Measurements from ENCODE around the gene LRRC8C.
"Not testable (repeated sequence)": the region's sequence is repeated elsewhere in the genome, so short reads cannot be mapped to it uniquely, and the experiment has no call there.

Gene LRRC8C

GRCh38 chr1:89703469-89703868, 70.5 kb downstream of the LRRC8C start:
- no peak for TF ChIP-seq CTCF (conservative IDR thresholded peaks at IDR 0.05; ENCODE audit: low read depth, low read length)
- no peaks in the 10 kb centered on the region for H3K27me3 ChIP-seq (ENCODE audit: insufficient read depth, low read depth)

GRCh38 chr1:89704014-89704413, 71.1 kb downstream of the LRRC8C start:
- Histone ChIP-seq H4K20me1 (ENCODE audit: insufficient read depth) (no peaks in the 10 kb centered on the region), H3K9ac (no peak overlapping the region), H3K27ac (no peak overlapping the region), H3K79me2 (ENCODE audit: insufficient read depth, low read depth) (no peaks in the 10 kb centered on the region), H3K4me2 (no peak overlapping the region), H3K4me1 (ENCODE audit: low read depth, poor library complexity, severe bottlenecking) (no peaks in the 10 kb centered on the region), H3K4me3 (IDR thresholded peaks at IDR 0.05; ENCODE audit: insufficient read depth, low read depth, low read length) (no peak overlapping the region), H2AFZ (ENCODE audit: low read depth) (no peak overlapping the region), H3K27me3 (ENCODE audit: insufficient read depth, low read depth) (no peaks in the 10 kb centered on the region), H3K36me3 (ENCODE audit: insufficient read depth) (no peaks in the 10 kb centered on the region)
- no peak for TF ChIP-seq CTCF (conservative IDR thresholded peaks at IDR 0.05; ENCODE audit: low read depth, low read length)

More at GRCh38 chr1:89703469-89703868, 70.5 kb downstream of the LRRC8C start:
- Histone ChIP-seq H4K20me1 (ENCODE audit: insufficient read depth) (no peaks in the 10 kb centered on the region), H3K9ac (no peak overlapping the region), H3K4me1 (ENCODE audit: low read depth, poor library complexity, severe bottlenecking) (no peaks in the 10 kb centered on the region), H2AFZ (ENCODE audit: low read depth) (no peak overlapping the region), H3K79me2 (ENCODE audit: insufficient read depth, low read depth) (no peaks in the 10 kb centered on the region), H3K4me2 (no peak overlapping the region), H3K27ac (no peak overlapping the region), H3K36me3 (ENCODE audit: insufficient read depth) (no peaks in the 10 kb centered on the region), H3K4me3 (IDR thresholded peaks at IDR 0.05; ENCODE audit: insufficient read depth, low read depth, low read length) (no peak overlapping the region)

GRCh38 chr1:89704885-89705284, 72.0 kb downstream of the LRRC8C start:
- not testable (repeated sequence) for H3K4me3 ChIP-seq (IDR thresholded peaks at IDR 0.05; ENCODE audit: insufficient read depth, low read depth, low read length); H3K79me2 ChIP-seq (ENCODE audit: insufficient read depth, low read depth); H3K4me2 ChIP-seq; H4K20me1 ChIP-seq (ENCODE audit: insufficient read depth); H3K27ac ChIP-seq; H3K36me3 ChIP-seq (ENCODE audit: insufficient read depth); H3K27me3 ChIP-seq (ENCODE audit: insufficient read depth, low read depth); H3K9ac ChIP-seq; H3K4me1 ChIP-seq (ENCODE audit: low read depth, poor library complexity, severe bottlenecking); H2AFZ ChIP-seq (ENCODE audit: low read depth)

GRCh38 chr1:89705901-89706699, 73.2 kb downstream of the LRRC8C start:
- no peak for TF ChIP-seq CTCF (conservative IDR thresholded peaks at IDR 0.05; ENCODE audit: low read depth, low read length)
- Histone ChIP-seq H3K27ac (no peak overlapping the region), H3K4me2 (no peak overlapping the region)

GRCh38 chr1:89706700-89707012, 73.7 kb downstream of the LRRC8C start:
- Histone ChIP-seq H3K4me2 (no peak overlapping the region), H3K9ac (no peak overlapping the region)

More at GRCh38 chr1:89705901-89706699, 73.2 kb downstream of the LRRC8C start:
- Histone ChIP-seq H3K79me2 (ENCODE audit: insufficient read depth, low read depth) (no peaks in the 10 kb centered on the region), H3K27me3 (ENCODE audit: insufficient read depth, low read depth) (no peaks in the 10 kb centered on the region), H4K20me1 (ENCODE audit: insufficient read depth) (no peaks in the 10 kb centered on the region), H3K4me1 (ENCODE audit: low read depth, poor library complexity, severe bottlenecking) (no peaks in the 10 kb centered on the region), H3K9ac (no peak overlapping the region), H3K36me3 (ENCODE audit: insufficient read depth) (no peaks in the 10 kb centered on the region), H3K4me3 (IDR thresholded peaks at IDR 0.05; ENCODE audit: insufficient read depth, low read depth, low read length) (no peak overlapping the region), H2AFZ (ENCODE audit: low read depth) (no peak overlapping the region)

More at GRCh38 chr1:89706700-89707012, 73.7 kb downstream of the LRRC8C start:
- H3K27ac ChIP-seq: no peak overlapping the region
- H3K36me3 ChIP-seq (ENCODE audit: insufficient read depth): no peaks in the 10 kb centered on the region
- no peaks in the 10 kb centered on the region for H3K27me3 ChIP-seq (ENCODE audit: insufficient read depth, low read depth)
- no peaks in the 10 kb centered on the region for H3K4me1 ChIP-seq (ENCODE audit: low read depth, poor library complexity, severe bottlenecking)
- TF ChIP-seq CTCF (conservative IDR thresholded peaks at IDR 0.05; ENCODE audit: low read depth, low read length): no peak
- no peaks in the 10 kb centered on the region for H3K79me2 ChIP-seq (ENCODE audit: insufficient read depth, low read depth)
- H3K4me3 ChIP-seq (IDR thresholded peaks at IDR 0.05; ENCODE audit: insufficient read depth, low read depth, low read length): no peak overlapping the region
- no peak overlapping the region for H2AFZ ChIP-seq (ENCODE audit: low read depth)
- H4K20me1 ChIP-seq (ENCODE audit: insufficient read depth): no peaks in the 10 kb centered on the region

Data from KMS-11 (cell line).